SKM-1 (cell line): ENCODE results near the gene ADAM8.
"Not testable (repeated sequence)": the region's sequence is repeated elsewhere in the genome, so short reads cannot be mapped to it uniquely, and the experiment has no call there.

Experiments used
- DNase-seq: peaks from one replicate; lab custom pipeline; 2025; ENCODE audit not compliant: unreplicated experiment; lab: John Stamatoyannopoulos, UW

The ADAM8 gene

GRCh38 chr10:133234796-133235195 lies 41.9 kb downstream of the ADAM8 start:
- DNase-seq = not testable (repeated sequence)

GRCh38 chr10:133231946-133232574 lies 44.6 kb downstream of the ADAM8 start:
- no peak for DNase-seq

- DNase-seq = no peak
Observed at GRCh38 chr10:133231244-133231945, 45.3 kb downstream of the ADAM8 start.

GRCh38 chr10:133230387-133231195 lies 46.1 kb downstream of the ADAM8 start:
- DNase-seq = no peak

GRCh38 chr10:133230044-133230361 lies 46.7 kb downstream of the ADAM8 start, which contains the start of gene UTF1:
Gene UTF1, plus strand, starts transcription at chr10:133230217. Its CDS starts 72 bp downstream, at chr10:133230289.
- no peak for DNase-seq

GRCh38 chr10:133229265-133230043 lies 47.2 kb downstream of the ADAM8 start:
- no peak for DNase-seq

- DNase-seq = no peak
Observed at GRCh38 chr10:133227256-133227655, 49.4 kb downstream of the ADAM8 start.

- no peak for DNase-seq
Observed at GRCh38 chr10:133226251-133226808, 50.3 kb downstream of the ADAM8 start.

- no peak for DNase-seq
Observed at GRCh38 chr10:133225707-133226191, 50.9 kb downstream of the ADAM8 start.

GRCh38 chr10:133224756-133225372 lies 51.8 kb downstream of the ADAM8 start:
- no peak for DNase-seq

- no peak for DNase-seq
Observed at GRCh38 chr10:133224076-133224475, 52.6 kb downstream of the ADAM8 start.

- DNase-seq = not testable (repeated sequence)
Observed at GRCh38 chr10:133221756-133222155, 54.9 kb downstream of the ADAM8 start.

GRCh38 chr10:133221331-133221730 lies 55.3 kb downstream of the ADAM8 start:
- DNase-seq = no peak

GRCh38 chr10:133219782-133220181 lies 56.9 kb downstream of the ADAM8 start:
- DNase-seq = no peak

GRCh38 chr10:133218891-133219290 lies 57.8 kb downstream of the ADAM8 start:
- DNase-seq = no peak

- no peak for DNase-seq
Observed at GRCh38 chr10:133217800-133218589, 58.7 kb downstream of the ADAM8 start.

- DNase-seq = no peak
Observed at GRCh38 chr10:133216776-133217175, 59.9 kb downstream of the ADAM8 start.

- DNase-seq = no peak
Observed at GRCh38 chr10:133215586-133215985, 61.1 kb downstream of the ADAM8 start.
